ENCODE measurements around the gene ZBTB45.
"Not testable (repeated sequence)": the region's sequence is repeated elsewhere in the genome, so short reads cannot be mapped to it uniquely, and the experiment has no call there.

The ZBTB45 gene

GRCh38 chr19:58474997-58475713 lies 44.5 kb downstream of the ZBTB45 start:
- no peak for DNase-seq

GRCh38 chr19:58474291-58474996 lies 45.2 kb downstream of the ZBTB45 start:
- no peak for DNase-seq

GRCh38 chr19:58473775-58474174 lies 45.8 kb downstream of the ZBTB45 start:
- DNase-seq, result no peak

- no peak for DNase-seq
Observed at GRCh38 chr19:58471736-58472135, 47.9 kb downstream of the ZBTB45 start.

- DNase-seq, result not testable (repeated sequence)
Observed at GRCh38 chr19:58470837-58471543, 48.6 kb downstream of the ZBTB45 start.

- no peak for DNase-seq
Observed at GRCh38 chr19:58469241-58470013, 50.2 kb downstream of the ZBTB45 start.

GRCh38 chr19:58468216-58468839 lies 51.3 kb downstream of the ZBTB45 start:
- no peak for DNase-seq

- peak; percentile 83 for DNase-seq
Observed at GRCh38 chr19:58466760-58467589, 52.6 kb downstream of the ZBTB45 start, which contains the start of gene ZNF324. TSS of gene ZNF324 (plus strand) at chr19:58467080. CDS start at chr19:58469186, 2,106 bp downstream.

- no peak for DNase-seq
Observed at GRCh38 chr19:58466089-58466759, 53.4 kb downstream of the ZBTB45 start.

Data from NCI-H1436 treated with DMSO at 0.1 percent for 48 hours (cell line).